ENCODE measurements around the gene STAT6.

The STAT6 gene

DNA sequence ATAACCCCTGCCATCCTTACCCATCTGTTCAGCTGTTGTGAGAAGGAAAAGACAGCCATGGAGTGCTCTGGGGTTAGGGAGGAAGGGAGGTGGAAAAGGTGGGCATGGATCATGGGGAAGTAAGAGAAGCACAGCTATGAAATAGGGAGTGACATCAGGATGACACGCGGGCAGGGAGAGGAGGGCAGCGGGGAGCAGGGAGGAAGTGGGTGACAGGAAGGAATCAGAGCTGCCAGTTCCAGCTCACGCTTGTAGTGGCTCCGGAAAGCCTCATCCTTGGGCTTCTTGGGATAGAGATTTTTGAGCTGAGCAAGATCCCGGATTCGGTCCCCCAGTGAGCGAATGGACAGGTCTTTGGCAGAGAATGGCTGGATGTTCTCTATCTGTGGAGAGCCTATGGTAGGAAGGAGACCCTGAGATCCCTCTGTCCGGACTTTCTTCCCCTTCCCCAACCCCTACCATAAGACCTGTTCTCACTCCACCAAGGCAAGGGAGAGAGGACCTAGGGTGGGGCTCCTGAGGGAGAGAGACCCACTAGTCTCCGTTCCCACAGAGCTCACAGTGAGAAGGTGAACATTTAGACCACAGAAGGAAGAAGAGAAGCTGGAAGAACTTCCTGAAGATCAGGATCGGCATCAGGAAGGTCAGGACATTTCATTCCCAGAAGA lies 12.0 kb downstream of the STAT6 start:
- no peak for ATAC-seq

DNA sequence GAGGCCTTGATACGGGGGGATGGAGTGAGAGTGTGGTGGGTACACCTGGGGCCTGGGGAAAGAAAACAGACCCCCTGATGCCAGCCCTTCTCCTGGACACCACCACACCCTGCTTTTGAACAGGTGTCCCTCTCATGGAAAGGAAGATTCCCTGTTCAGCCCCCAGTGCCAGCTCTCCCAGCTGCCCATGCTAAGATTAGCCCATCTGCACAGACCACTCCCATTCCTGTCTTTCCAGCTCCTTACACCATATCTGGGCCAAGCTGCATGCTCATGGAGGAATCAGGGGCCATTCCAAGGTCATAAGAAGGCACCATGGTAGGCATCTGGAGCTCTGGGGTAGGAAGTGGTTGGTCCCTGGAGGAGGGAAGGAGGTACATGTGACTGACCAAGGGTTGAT lies 12.6 kb downstream of the STAT6 start:
- ATAC-seq: no peak

DNA sequence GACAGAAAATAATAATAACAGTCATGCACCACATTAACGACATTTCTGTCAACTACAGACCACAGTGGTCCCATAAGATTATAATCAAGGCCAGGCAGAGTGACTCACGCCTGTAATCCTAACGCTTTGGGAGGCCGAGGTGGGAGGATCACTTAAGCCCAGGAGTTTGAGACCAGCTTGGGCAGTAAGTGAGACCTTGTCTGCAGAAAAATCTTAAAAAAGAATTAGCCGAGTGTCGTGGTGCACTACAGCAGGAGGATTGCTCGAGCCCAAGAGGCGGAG lies 13.7 kb downstream of the STAT6 start:
- no peak for ATAC-seq

DNA sequence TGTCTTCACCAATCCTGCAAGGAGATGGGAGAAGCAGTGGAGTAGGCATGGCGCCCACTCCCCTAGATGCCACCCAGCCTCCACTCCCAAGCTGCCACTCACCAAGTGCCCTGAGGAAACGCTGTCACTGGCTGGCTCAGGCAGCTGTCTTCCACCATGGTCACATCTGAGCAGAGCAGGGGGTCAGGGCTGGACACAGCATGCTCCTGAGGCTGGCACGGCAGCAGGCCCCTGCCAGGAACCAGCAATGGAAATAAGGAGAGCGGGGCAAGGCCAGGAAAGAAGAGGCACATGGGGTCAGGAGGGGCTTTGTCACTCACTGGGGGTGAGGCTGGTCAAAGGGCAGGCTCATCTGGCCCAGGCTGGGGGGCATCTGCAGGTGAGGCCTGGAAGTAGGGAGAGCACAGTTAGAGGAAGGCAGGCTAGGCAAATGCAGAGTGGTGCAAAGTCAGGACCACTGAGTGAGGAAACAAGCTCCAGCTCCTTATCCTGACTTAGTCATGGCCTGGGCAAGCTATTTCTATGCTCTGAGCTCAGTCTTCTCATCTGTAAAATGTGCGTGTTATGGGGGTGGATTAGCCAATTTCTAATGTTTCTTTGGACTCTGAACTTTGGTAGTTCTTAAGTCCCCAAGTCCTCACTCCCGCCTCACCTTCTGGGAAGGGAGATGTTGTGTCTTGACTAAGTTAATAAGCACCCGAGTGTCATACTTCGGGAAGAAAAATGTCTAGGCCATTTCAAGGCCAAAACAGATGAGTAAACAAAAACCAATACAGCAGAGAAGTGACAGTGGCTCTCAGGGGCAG lies 14.2 kb downstream of the STAT6 start:
- no peak for ATAC-seq

DNA sequence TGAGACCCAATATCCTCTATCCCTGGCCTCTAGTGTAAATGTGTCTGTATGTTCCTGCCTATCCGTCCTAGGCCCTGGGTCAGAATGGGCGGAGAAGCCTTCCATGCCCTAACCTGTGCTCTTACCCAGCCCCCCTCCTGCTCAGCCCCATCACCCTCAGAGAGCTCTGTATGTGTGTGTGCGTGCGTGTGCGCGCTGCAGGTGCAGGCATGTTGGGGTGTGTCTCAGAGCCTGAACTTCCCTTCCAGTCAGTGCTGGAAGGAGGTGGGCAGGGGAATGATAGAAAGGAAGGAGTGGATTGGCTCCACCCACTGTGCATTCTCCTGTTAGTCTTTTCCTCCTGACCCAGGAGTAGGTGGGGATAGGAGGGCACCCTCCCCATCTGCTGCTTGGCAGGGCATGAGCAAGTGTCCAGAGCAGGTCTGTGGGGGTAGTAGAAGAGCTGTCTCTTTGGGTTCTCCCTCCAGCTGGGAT lies 15.0 kb downstream of the STAT6 start:
- no peak for ATAC-seq

DNA sequence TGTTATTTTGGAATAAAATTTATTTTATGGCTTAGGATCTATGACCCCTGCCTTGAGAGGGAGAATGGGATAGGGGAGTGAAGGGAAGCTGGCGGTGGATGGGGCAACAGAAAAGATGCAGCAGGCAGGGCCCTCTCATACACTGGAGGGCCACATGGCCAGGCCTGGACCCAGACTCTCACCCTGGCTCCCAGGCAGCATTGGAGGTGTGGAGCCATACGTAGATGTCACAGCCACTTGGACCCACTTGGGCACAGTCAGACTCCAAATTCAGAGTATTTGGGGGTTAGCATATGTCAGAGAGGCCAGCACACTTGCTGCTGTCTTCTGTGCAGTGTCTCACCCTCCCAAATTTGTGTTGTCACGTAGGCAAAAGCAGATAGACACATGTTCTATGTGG lies 15.7 kb downstream of the STAT6 start:
- ATAC-seq: no peak

DNA sequence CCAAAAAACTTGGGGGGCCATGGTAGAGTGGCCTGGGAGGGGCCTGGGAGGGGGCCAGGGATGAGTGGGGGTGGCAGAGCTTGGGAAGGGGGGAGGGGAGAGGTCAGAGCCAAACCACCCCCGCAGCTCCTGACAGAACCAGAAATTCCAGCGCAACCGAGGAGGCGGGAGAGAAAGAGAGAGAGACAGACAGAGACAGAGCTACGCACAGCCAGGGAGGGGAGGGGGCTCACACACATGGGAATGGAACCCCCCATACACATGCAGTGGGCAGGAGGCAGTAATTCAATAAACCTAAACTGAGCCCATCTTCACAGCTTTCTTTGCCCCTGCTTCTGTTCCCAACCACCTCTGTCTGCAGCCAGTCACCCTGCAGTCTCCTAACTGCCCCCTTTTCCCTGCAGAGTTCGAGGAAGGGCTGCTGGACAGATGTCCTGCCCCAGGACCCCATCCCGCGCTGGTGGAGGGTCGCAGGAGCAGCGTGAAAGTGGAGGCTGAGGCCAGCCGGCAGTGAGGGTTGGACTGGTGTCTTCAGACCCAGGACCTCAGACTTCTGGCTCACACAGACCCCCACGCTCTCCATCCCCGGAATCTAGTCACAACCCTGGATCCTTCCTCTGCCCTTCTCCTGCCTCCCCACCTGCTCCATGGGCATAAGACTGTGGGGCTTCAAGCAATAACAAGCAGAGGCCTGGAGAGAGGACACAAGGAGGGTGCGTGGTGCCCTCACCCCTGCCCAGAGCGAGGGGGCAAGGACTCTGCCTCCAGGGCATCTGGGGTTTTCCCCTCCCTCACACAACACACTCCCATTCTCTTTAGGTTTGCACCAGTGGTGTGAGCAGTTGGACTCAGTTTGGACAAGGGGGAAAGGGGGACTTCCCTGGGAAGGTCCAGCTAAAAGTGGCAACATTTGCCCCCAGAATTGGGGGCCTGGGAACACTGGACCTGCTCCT lies 16.7 kb downstream of the STAT6 start:
- ATAC-seq: no peak

DNA sequence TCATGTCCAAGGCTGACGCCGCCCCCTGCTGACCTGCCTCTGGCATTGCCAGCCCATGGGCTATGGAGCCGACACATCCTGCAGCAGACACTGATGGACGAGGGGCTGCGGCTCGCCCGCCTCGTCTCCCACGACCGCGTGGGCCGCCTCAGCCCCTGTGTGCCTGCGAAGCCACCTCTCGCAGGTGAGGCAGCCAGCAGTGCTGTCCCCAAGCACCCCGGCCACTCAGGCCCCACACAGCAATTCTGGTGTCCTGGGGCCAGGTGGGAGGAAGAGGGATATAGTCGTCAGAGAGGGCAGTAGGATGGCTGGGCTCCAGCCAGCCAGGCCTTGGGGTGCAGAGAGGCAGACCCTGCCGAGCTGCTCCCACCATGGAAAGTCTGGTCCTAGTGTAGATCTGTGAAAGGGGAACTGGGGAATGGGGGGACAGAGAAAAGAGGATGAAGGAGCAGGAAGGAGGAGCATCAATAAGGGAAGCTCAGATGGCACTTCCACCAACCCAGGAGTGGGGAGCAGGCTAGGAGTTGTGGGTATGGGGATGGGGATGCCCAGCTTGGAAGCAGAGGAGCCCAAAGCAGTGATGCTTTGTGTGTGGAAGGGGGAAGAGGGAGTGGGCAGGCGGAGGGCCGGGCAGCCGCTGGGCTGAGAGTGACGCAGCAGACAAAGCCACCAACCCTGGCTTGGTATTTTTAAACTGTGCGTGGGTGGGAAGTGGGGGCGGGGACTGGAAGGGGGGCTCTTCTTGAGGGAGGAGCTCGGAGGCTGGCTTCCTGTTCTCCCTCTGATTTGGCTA lies 17.6 kb downstream of the STAT6 start:
- ATAC-seq: peak; percentile 45 to 48

DNA sequence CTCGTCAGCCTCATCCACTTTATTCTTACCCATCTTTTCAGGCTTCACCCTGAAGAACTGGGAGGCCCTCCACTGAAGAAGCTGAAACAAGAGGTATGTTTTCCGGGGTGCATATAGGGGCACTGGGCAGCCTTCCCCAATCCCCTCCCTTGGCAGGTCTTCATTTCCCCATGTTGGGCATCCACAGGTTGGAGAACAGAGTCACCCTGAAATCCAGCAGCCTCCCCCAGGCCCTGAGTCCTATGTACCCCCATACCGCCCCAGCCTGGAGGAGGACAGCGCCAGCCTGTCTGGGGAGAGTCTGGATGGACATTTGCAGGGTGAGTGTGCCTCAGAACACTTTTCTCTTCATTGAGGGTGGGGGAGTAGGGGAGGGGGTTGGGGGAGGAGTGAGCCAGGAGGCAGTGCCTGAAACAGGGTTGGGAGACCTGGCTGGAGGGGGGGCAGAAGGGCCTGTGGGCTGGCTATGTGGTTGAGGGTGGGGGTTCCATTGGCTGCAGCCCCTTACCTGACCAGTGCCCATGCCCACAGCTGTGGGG lies 18.2 kb downstream of the STAT6 start:
- no peak for ATAC-seq

DNA sequence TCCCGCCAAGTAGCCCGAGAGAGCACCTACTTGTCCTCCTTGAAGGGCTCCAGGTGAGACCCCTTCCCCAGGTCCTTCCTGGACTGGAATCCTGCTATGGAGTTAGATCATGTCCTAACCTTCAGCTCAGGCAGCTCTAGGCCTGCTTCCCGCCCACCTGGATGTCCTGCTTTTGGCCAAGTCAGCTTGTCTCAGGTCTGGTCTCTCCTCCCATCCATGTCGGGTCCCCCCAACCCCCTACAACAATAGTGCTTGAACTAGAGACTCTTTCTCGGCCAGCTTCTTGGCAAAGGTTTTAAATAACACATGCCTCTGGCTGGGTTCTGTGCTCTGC lies 18.7 kb downstream of the STAT6 start:
- ATAC-seq: no peak

DNA sequence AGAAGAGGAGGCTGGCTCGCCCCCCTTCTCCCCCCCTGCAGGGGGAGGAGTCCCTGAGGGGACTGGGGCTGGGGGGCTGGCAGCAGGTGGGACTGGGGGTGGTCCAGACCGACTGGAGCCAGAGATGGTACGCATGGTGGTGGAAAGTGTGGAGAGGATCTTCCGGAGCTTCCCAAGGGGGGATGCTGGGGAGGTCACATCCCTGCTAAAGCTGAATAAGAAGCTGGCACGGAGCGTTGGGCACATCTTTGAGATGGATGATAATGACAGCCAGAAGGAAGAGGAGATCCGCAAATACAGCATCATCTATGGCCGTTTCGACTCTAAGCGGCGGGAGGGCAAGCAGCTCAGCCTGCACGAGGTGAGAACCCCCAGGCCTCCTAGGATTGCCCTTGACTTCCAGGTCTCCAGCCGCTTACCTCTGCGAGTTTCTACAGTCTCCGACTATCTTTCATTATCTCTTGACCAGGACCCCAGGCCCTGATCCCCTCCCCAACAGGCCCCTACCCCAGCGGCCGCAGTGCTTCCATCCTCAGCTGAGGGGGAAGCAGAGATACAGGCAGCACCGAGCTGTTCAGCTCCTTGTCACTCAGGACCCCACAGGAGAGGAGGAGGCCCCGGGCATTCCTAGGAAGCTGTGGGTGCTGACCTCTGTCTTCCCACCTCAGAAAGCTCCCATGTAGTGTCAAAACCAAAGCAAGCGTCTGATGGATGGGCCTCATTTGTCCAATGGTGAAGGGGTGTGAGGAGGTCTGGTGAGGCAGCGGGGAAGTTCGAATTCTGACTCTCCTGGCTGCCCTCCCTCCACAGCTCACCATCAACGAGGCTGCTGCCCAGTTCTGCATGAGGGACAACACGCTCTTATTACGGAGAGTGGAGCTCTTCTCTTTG lies 19.3 kb downstream of the STAT6 start:
- ATAC-seq: no peak

DNA sequence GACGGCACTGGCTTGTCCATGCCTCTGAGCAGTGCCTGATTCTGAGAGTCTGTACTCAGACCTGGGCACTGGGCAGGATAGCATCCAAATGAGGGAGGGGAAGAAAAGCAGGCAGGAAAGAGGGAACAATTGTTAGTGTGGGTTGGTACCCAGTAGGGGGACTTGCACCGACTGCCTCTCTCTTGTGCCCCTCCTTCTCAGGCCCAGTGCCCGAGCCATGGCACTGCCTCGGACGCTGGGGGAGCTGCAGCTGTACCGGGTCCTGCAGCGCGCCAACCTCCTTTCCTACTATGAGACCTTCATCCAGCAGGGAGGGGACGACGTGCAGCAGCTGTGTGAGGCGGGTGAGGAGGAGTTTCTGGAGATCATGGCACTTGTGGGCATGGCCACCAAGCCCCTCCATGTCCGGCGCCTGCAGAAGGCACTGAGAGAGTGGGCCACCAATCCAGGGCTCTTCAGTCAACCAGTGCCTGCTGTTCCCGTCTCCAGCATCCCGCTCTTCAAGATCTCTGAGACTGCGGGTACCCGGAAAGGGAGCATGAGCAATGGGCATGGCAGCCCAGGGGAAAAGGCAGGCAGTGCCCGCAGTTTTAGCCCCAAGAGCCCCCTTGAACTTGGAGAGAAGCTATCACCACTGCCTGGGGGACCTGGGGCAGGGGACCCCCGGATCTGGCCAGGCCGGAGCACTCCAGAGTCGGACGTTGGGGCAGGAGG lies 20.1 kb downstream of the STAT6 start:
- ATAC-seq: no peak

DNA sequence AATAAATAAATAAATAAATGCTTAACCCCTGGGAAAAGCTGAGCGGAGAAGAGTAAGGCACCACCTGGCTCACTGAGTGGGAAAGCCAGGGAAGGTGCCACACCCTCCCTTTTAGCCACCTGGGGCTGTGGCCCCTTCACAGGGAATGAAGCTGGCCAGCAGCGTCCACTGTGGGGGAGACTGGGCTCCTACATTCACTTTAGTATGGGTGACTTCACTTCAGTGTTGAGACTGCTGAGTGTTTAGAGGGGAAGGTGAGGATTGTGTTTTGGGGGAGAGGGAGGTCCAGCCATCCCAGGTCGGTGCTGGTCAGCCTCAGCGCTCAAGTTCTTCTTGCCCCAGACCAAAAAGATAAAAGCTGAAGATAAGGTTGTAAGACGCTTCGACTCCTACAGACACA lies 20.7 kb downstream of the STAT6 start:
- ATAC-seq: no peak

DNA sequence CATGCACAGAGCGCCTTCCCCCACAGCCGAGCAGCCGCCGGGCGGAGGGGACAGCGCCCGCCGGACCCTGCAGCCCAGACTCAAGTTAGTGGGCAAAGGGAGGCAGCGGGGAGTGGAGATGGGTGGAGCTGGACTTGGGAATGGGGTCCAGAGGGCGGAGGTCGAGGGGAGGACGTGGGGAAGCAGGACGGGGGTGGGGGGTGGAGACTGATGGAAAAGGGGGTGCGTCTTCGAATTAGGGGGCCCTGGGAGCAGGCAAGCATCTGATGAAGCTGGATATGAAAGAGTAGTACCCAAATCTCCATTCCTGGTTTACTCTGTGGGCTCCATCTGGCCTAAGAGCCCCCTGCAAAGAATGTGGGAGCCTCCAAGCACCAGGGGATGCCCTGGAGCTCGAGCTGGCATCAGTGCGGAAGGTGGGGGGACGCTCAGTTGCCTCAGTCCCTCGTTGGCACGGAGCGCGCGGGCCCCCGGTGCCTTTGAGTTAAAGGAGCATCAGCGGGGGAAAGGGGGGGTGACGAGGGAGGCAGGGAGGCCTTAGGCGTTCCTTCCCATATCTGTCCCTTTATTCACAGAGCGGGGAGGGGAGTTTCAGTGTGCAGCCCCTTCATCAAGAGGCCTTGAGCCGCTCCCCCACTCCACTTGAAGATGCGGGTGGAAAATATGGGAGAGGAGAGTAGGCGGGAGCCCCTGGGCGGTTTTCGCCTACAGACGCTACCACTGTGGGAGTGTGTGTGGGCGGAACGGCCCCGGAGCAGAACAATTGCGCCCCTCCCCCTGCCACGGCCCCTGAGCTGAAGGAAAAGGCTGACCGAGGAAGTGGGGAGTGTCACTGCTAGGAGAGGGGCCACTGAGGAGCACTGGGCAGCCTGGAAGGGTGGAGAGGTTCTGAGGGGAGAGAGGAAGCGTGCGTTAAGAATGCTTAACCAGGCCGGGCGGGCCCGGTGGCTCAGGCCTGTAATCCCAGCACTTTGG lies 21.6 kb downstream of the STAT6 start:
- ATAC-seq: no peak

DNA sequence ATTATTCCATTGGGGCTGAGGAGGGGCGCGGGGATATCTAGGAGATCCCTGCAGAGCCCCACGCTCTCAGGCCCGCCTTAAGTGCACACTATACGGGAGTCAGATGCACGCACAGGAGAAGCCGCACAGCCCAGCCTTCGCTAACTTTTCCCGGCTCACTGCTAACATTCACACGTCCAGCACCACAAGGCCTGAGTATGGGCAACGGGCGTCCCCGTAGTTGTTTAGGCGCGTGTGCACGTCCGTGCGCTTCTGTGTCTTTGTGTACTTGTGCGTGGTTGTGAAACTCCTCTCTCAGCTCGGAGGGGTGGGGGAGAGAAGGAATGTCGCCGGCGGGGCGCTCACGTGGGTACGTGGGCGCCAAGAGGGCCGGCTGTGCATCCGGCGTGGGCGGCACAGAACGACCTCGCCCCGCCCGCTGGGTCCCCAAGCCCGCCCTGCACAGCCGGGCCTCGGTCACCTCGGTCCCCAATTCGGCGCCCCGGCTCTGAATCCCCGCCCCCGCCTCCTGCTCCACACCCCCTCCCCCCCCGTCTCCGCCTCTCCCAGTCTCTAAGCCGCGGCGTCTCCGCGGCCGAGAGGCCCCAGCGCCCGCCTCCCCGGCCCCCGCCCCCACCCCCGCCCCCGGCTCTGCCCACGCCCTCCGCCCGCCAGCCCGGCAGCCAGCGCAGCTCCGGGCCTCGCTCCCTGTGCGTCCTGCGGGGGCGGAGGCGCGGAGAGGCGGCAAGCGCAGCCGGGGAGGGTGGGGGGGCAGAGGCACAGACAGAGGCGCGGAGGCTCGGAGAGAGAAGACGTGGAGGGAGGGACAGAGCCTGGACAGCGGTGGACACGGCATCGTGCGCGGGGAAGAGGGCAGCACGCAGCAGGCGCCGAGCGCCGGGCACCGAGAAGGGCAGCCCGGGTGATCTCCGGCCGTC lies 22.6 kb downstream of the STAT6 start, which contains the start of gene NAB2:
TSS of gene NAB2 (plus strand) at position 761 of the 917 bp plus-strand sequence. CDS start 158 bp downstream, outside the sequence.
- ATAC-seq: peak; percentile 49 to 55

DNA sequence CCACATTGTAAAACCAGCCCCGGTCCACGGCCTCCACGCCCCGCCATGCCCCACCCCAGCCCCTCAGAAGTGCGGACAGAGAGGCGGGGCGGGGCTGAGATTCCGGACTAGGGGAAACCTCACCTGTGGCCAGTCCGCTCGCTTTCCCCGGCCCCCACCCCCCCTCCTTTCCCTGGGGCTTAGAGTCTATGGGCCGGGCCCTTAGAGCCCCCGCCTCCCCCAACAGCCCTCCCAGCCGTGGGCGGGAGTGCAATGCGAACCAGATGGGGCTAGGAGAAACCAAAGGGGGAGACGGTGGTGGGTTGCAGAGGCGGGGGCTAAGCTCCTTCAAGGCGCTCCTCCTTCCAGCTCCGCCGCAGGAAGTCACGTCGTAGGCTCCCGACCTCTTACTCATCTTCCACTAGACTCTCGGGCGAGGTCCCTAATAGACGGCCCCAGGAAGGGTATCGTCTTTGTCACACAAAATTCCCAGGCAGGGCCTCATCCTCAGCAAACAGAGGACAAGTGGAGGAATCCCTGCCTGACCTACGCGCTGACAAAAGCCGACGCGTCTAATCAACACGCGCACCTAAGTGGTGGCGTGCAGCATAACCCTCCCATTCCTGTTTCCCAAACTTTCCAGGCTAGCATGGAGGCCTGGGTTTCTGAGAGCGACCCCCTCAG lies 23.3 kb downstream of the STAT6 start:
- peak; percentile 42 to 47 for ATAC-seq

DNA sequence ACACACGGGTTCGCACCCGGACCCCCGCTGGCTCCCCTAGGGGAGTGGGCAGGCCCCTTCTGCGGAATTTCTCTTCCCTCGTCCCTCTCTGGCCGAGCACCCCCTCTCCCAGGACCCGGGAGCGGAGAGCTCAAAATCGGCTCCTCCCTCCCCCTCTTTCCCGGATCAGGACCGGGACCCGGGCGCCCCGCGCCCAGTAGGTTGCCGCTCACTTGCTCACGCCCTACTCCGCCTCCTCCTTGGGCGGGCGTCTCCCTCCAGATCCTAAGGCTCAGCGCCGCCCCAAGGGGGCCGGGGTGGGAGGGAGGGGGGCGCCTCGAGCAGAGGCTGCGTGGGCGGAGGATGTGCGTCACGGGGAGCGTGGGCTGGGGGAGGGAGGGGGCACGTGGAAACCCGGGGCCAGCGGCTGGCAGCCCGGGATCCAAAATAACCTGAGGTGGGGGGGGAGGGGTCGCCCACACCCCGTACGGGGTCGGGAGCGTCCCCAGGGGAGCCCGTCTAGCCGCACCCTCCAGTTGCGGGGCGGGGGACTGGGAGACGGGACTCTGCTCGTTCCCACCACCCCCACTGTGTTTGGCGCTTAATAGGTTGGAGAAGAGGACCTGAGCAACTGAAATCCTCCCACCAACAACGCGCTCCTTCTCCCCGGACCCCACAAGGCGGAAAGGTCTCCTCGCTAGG lies 24.0 kb downstream of the STAT6 start:
- peak; percentile 46 to 53 for ATAC-seq
